CD8-positive, alpha-beta memory T cell (primary cell): ENCODE data around the gene PLP1. TPM values are rescaled to one million over a fixed set of nuclear protein-coding genes. Genes with fewer than 3 reads are reported as not detected.

Source experiments
- CTCF ChIA-PET: fragments of 350-600 bp; sonication (Branson Sonifier 250); formaldehyde crosslinking; loops from one replicate; lab custom pipeline; 2021; ENCODE audit warnings: antibody characterized with exemption; lab: Charles Lee
- POLR2A ChIA-PET: fragments of 350-600 bp; sonication (Branson Sonifier 250); formaldehyde crosslinking; loops from one replicate; lab custom pipeline; 2021; ENCODE audit warnings: antibody characterized with exemption; lab: Charles Lee
- DNase-seq, 5 donors: peaks; one replicate each; pipeline versions ENCODE4 v3.0.0 to v3.0.0-alpha.2; 2020 to 2022; ENCODE audit warnings: mixed read lengths in 1 of 5
- H3K27ac ChIP-seq: one replicate; pipeline ENCODE4 v1.7.0; 2013; ENCODE audit warnings: low read depth, mild to moderate bottlenecking, low read length, moderate library complexity
- H3K27me3 ChIP-seq: 2 replicates; pipeline ENCODE4 v1.7.0; 2013; ENCODE audit warnings: low read length, mild to moderate bottlenecking; ENCODE audit not compliant: insufficient read depth, poor library complexity, severe bottlenecking
- H3K36me3 ChIP-seq: 2 replicates; pipeline ENCODE4 v1.7.0; 2013; ENCODE audit warnings: mild to moderate bottlenecking, low read length, moderate library complexity; ENCODE audit not compliant: insufficient read depth
- H3K4me1 ChIP-seq: 2 replicates; pipeline ENCODE4 v1.7.0; 2013; ENCODE audit warnings: mild to moderate bottlenecking, low read length, moderate library complexity; ENCODE audit not compliant: insufficient read depth
- H3K4me3 ChIP-seq: 2 replicates; pipeline ENCODE4 v1.7.0; 2013; ENCODE audit warnings: mild to moderate bottlenecking, low read length
- H3K9me3 ChIP-seq: 2 replicates; pipeline ENCODE4 v1.7.0; 2013; ENCODE audit warnings: mild to moderate bottlenecking, low read length
- H3K27ac Mint-ChIP-seq, 8 donors: one replicate each; pipeline ENCODE4 v1.8.0; 2020 to 2021; ENCODE audit warnings: mixed read lengths in 8 of 8, mild to moderate bottlenecking in 6 of 8, inconsistent platforms in 3 of 8, moderate library complexity in 3 of 8
- H3K27me3 Mint-ChIP-seq, 2 donors: one replicate each; pipeline ENCODE4 v1.8.0; 2020 to 2021; ENCODE audit warnings: mixed read lengths in 2 of 2, mild to moderate bottlenecking in 1 of 2, moderate library complexity in 1 of 2
- H3K36me3 Mint-ChIP-seq, 3 donors: one replicate each; pipeline ENCODE4 v1.8.0; 2020 to 2021; ENCODE audit warnings: mixed read lengths in 3 of 3, inconsistent platforms in 1 of 3, mild to moderate bottlenecking in 1 of 3
- H3K4me1 Mint-ChIP-seq, 3 donors: one replicate each; pipeline ENCODE4 v1.8.0; 2020 to 2021; ENCODE audit warnings: mixed read lengths in 3 of 3, inconsistent platforms in 1 of 3, mild to moderate bottlenecking in 1 of 3
- H3K4me3 Mint-ChIP-seq, 7 donors: one replicate each; pipeline ENCODE4 v1.8.0; 2020 to 2021; ENCODE audit warnings: mixed read lengths in 7 of 7, mild to moderate bottlenecking in 6 of 7, moderate library complexity in 4 of 7, inconsistent platforms in 2 of 7
- H3K9me3 Mint-ChIP-seq, 5 donors: one replicate each; pipeline ENCODE4 v1.8.0; 2020 to 2022; ENCODE audit warnings: mixed read lengths in 5 of 5, mild to moderate bottlenecking in 3 of 5, moderate library complexity in 2 of 5, inconsistent platforms in 1 of 5
- polyA plus RNA-seq: library from polyadenylated mRNA; unstranded; fragments of 300-500 nt; fragmentation: Illumina TruSeq; gene quantifications from one replicate; pipeline ENCODE4 v1.2.3, GENCODE V29; 2021
- total RNA-seq, 2 experiments: library from RNA; stranded (reverse); gene quantifications; one replicate each; pipeline ENCODE4 v1.2.3, GENCODE V29; 2021

PLP1 gene
- total and polyA plus RNA-seq, 3 experiments from 2014 or later, result not detected

GRCh38 chrX:103783196-103783595 is 6.6 kb downstream of the PLP1 start:
- Histone ChIP-seq H3K4me3 (no peak overlapping the region), H3K9me3 (no peaks in the 10 kb centered on the region), H3K27ac (no peak overlapping the region), H3K27me3 (no peaks in the 10 kb centered on the region), H3K4me1 (no peaks in the 10 kb centered on the region), H3K36me3 (no peaks in the 10 kb centered on the region)
- ChIA-PET POLR2A (no interaction called here), CTCF (no interaction called here)
- peaks cover 3 to 6% of the 10 kb centered on the region in 2 donors for H3K27me3 Mint-ChIP-seq
- no peak overlapping the region for H3K27ac Mint-ChIP-seq
- H3K9me3 Mint-ChIP-seq, result no peaks in the 10 kb centered on the region
- no peak overlapping the region for H3K4me3 Mint-ChIP-seq
- no peak for DNase-seq
- H3K36me3 Mint-ChIP-seq, result no peaks in the 10 kb centered on the region
- H3K4me1 Mint-ChIP-seq, result no peaks in the 10 kb centered on the region

GRCh38 chrX:103783971-103784370 is 7.3 kb downstream of the PLP1 start:
- Mint-ChIP-seq H3K27ac (peak overlapping the region in 1 of 8 donors; percentile 32), H3K27me3 (peaks cover 1 to 3% of the 10 kb centered on the region in 2 donors), H3K9me3 (no peaks in the 10 kb centered on the region), H3K4me1 (no peaks in the 10 kb centered on the region), H3K4me3 (no peak overlapping the region), H3K36me3 (no peaks in the 10 kb centered on the region)
- no peaks in the 10 kb centered on the region for H3K4me1 ChIP-seq
- DNase-seq, result no peak
- CTCF ChIA-PET, result no interaction called here
- no peak overlapping the region for H3K4me3 ChIP-seq
- H3K27ac ChIP-seq, result no peak overlapping the region
- H3K27me3 ChIP-seq, result no peaks in the 10 kb centered on the region
- no peaks in the 10 kb centered on the region for H3K36me3 ChIP-seq
- no peaks in the 10 kb centered on the region for H3K9me3 ChIP-seq
- POLR2A ChIA-PET, result no interaction called here

GRCh38 chrX:103789004-103789403 is 12.4 kb downstream of the PLP1 start:
- Histone ChIP-seq H3K4me1 (no peaks in the 10 kb centered on the region), H3K9me3 (no peaks in the 10 kb centered on the region), H3K27me3 (no peaks in the 10 kb centered on the region), H3K36me3 (no peaks in the 10 kb centered on the region), H3K27ac (no peak overlapping the region), H3K4me3 (no peak overlapping the region)
- Mint-ChIP-seq H3K4me3 (no peak overlapping the region), H3K9me3 (no peaks in the 10 kb centered on the region), H3K27me3 (peaks cover 8% of the 10 kb centered on the region in 2 donors), H3K36me3 (no peaks in the 10 kb centered on the region), H3K27ac (no peak overlapping the region), H3K4me1 (no peaks in the 10 kb centered on the region)
- ChIA-PET CTCF (no interaction called here), POLR2A (no interaction called here)
- DNase-seq, result no peak

- H3K4me1 Mint-ChIP-seq, result no peaks in the 10 kb centered on the region
- H3K27me3 ChIP-seq, result no peaks in the 10 kb centered on the region
- H3K4me1 ChIP-seq, result no peaks in the 10 kb centered on the region
- H3K4me3 ChIP-seq, result no peak overlapping the region
- POLR2A ChIA-PET, result no interaction called here
- no peaks in the 10 kb centered on the region for H3K9me3 ChIP-seq
- H3K27ac Mint-ChIP-seq, result no peak overlapping the region
- no peaks in the 10 kb centered on the region for H3K36me3 ChIP-seq
- H3K4me3 Mint-ChIP-seq, result no peak overlapping the region
- DNase-seq, result no peak
- no peak overlapping the region for H3K27ac ChIP-seq
- H3K36me3 Mint-ChIP-seq, result no peaks in the 10 kb centered on the region
- no peaks in the 10 kb centered on the region for H3K9me3 Mint-ChIP-seq
- CTCF ChIA-PET, result no interaction called here
- peaks cover 8% of the 10 kb centered on the region in 2 donors for H3K27me3 Mint-ChIP-seq
These were observed 14.6 kb downstream of the PLP1 start for GRCh38 chrX:103791228-103791627.

GRCh38 chrX:103791826-103792485 is 15.3 kb downstream of the PLP1 start:
- CTCF ChIA-PET, result no interaction called here
- Histone ChIP-seq H3K27me3 (no peaks in the 10 kb centered on the region), H3K4me1 (no peaks in the 10 kb centered on the region), H3K27ac (no peak overlapping the region), H3K4me3 (no peak overlapping the region), H3K9me3 (no peaks in the 10 kb centered on the region), H3K36me3 (no peaks in the 10 kb centered on the region)
- no peak for DNase-seq
- Mint-ChIP-seq H3K27ac (no peak overlapping the region), H3K27me3 (peaks cover 4 to 8% of the 10 kb centered on the region in 2 donors), H3K4me1 (no peaks in the 10 kb centered on the region), H3K4me3 (no peak overlapping the region), H3K9me3 (no peaks in the 10 kb centered on the region), H3K36me3 (no peaks in the 10 kb centered on the region)
- POLR2A ChIA-PET, result no interaction called here

GRCh38 chrX:103792916-103793544 is 16.4 kb downstream of the PLP1 start:
- POLR2A ChIA-PET, result no interaction called here
- H3K9me3 Mint-ChIP-seq, result no peaks in the 10 kb centered on the region
- CTCF ChIA-PET, result no interaction called here

GRCh38 chrX:103793545-103793940 is 16.9 kb downstream of the PLP1 start:
- no peaks in the 10 kb centered on the region for H3K27me3 ChIP-seq
- ChIA-PET POLR2A (no interaction called here), CTCF (no interaction called here)
- Mint-ChIP-seq H3K27ac (no peak overlapping the region), H3K36me3 (no peaks in the 10 kb centered on the region), H3K27me3 (peaks cover 4 to 8% of the 10 kb centered on the region in 2 donors), H3K9me3 (no peaks in the 10 kb centered on the region), H3K4me1 (no peaks in the 10 kb centered on the region), H3K4me3 (no peak overlapping the region)
- H3K9me3 ChIP-seq, result no peaks in the 10 kb centered on the region
- no peaks in the 10 kb centered on the region for H3K36me3 ChIP-seq
- H3K4me1 ChIP-seq, result no peaks in the 10 kb centered on the region
- no peak overlapping the region for H3K4me3 ChIP-seq
- no peak for DNase-seq
- no peak overlapping the region for H3K27ac ChIP-seq

More at GRCh38 chrX:103792916-103793544, 16.4 kb downstream of the PLP1 start:
- no peak overlapping the region for H3K4me3 Mint-ChIP-seq
- H3K4me3 ChIP-seq, result no peak overlapping the region
- H3K9me3 ChIP-seq, result no peaks in the 10 kb centered on the region
- H3K4me1 Mint-ChIP-seq, result no peaks in the 10 kb centered on the region
- no peak for DNase-seq
- no peak overlapping the region for H3K27ac Mint-ChIP-seq
- H3K27ac ChIP-seq, result no peak overlapping the region
- no peaks in the 10 kb centered on the region for H3K4me1 ChIP-seq
- H3K27me3 Mint-ChIP-seq, result peaks cover 4 to 8% of the 10 kb centered on the region in 2 donors
- no peaks in the 10 kb centered on the region for H3K36me3 Mint-ChIP-seq
- H3K36me3 ChIP-seq, result no peaks in the 10 kb centered on the region
- H3K27me3 ChIP-seq, result no peaks in the 10 kb centered on the region

- Mint-ChIP-seq H3K27me3 (peaks cover 4 to 8% of the 10 kb centered on the region in 2 donors), H3K4me1 (no peaks in the 10 kb centered on the region), H3K27ac (no peak overlapping the region), H3K9me3 (no peaks in the 10 kb centered on the region), H3K4me3 (no peak overlapping the region), H3K36me3 (no peaks in the 10 kb centered on the region)
- no peak for DNase-seq
- no peak overlapping the region for H3K4me3 ChIP-seq
- H3K27me3 ChIP-seq, result no peaks in the 10 kb centered on the region
- H3K9me3 ChIP-seq, result no peaks in the 10 kb centered on the region
- no peaks in the 10 kb centered on the region for H3K4me1 ChIP-seq
- H3K36me3 ChIP-seq, result no peaks in the 10 kb centered on the region
- no peak overlapping the region for H3K27ac ChIP-seq
- CTCF ChIA-PET, result no interaction called here
- POLR2A ChIA-PET, result no interaction called here
These were observed 17.5 kb downstream of the PLP1 start for GRCh38 chrX:103794119-103794518.
